ENCODE data around the gene EXOSC10.

- TF ChIP-seq CTCF (IDR thresholded peaks at IDR 0.05) (no peak), POLR2A (IDR thresholded peaks at IDR 0.05) (no peak), POLR2AphosphoS5 (IDR thresholded peaks at IDR 0.05; ENCODE audit: insufficient read depth in 1 of 2, low read depth in 1 of 2) (no peak)
These were observed 46.1 kb upstream of the EXOSC10 start for GRCh38 chr1:11145741-11146140.
